Liver (tissue), 9 donors: ENCODE results near the gene CDH4. TPM values are rescaled to one million over a fixed set of nuclear protein-coding genes. Genes with fewer than 3 reads are reported as not detected.

Source experiments
- DNase-seq: peaks from one replicate; pipeline ENCODE4 v3.0.0-alpha.2; 2017; ENCODE audit warnings: low spot score
- H3K27ac ChIP-seq, 2 donors: one replicate each; pipeline ENCODE4 v1.7.0; 2013; ENCODE audit warnings: inconsistent platforms in 2 of 2, low read length in 2 of 2, control low read depth in 1 of 2, low read depth in 1 of 2, mild to moderate bottlenecking in 1 of 2
- H3K27me3 ChIP-seq, 4 donors: one replicate each; pipeline versions ENCODE4 v1.6.1 to v1.7.0; 2013; ENCODE audit warnings: low read length in 3 of 4, inconsistent platforms in 1 of 4, mild to moderate bottlenecking in 1 of 4, moderate library complexity in 1 of 4; ENCODE audit not compliant: control insufficient read depth in 4 of 4, insufficient read depth in 4 of 4
- H3K36me3 ChIP-seq, 4 donors: one replicate each; pipeline versions ENCODE4 v1.6.1 to v1.7.0; 2013; ENCODE audit warnings: low read length in 3 of 4, mild to moderate bottlenecking in 3 of 4, low read depth in 1 of 4, moderate library complexity in 1 of 4; ENCODE audit not compliant: control insufficient read depth in 4 of 4, insufficient read depth in 3 of 4
- H3K4me1 ChIP-seq, 4 donors: one replicate each; pipeline versions ENCODE4 v1.6.1 to v1.7.0; 2013; ENCODE audit warnings: low read length in 3 of 4, mild to moderate bottlenecking in 3 of 4, moderate library complexity in 1 of 4; ENCODE audit not compliant: control insufficient read depth in 4 of 4, insufficient read depth in 4 of 4
- H3K4me3 ChIP-seq, 3 donors: one replicate each; pipeline versions ENCODE4 v1.6.1 to v1.7.0; 2013; ENCODE audit warnings: low read length in 3 of 3, control low read depth in 1 of 3, low read depth in 1 of 3, mild to moderate bottlenecking in 1 of 3
- H3K9ac ChIP-seq, 2 donors: one replicate each; pipeline ENCODE4 v1.7.0; 2013; ENCODE audit warnings: low read length in 2 of 2, mild to moderate bottlenecking in 2 of 2, moderate library complexity in 2 of 2, control low read depth in 1 of 2, low read depth in 1 of 2
- H3K9me3 ChIP-seq, 4 donors: one replicate each; pipeline versions ENCODE4 v1.6.1 to v1.7.0; 2013; ENCODE audit warnings: low read length in 3 of 4; ENCODE audit not compliant: control insufficient read depth in 4 of 4
- ATF3 ChIP-seq: IDR thresholded peaks from 2 replicates; pipeline ENCODE4 v1.6.1; 2016; ENCODE audit warnings: antibody characterized with exemption
- EGR1 ChIP-seq, 2 donors: IDR thresholded peaks; 2 replicates each; pipeline ENCODE4 v1.6.1; 2016 to 2018; ENCODE audit warnings: antibody characterized with exemption in 2 of 2, low read depth in 2 of 2
- FOXA1 ChIP-seq: IDR thresholded peaks from 2 replicates; pipeline ENCODE4 v1.6.1; 2016; ENCODE audit warnings: antibody characterized with exemption
- FOXA2 ChIP-seq: IDR thresholded peaks from 2 replicates; pipeline ENCODE4 v1.6.1; 2016; ENCODE audit warnings: antibody characterized with exemption
- GABPA ChIP-seq, 2 donors: IDR thresholded peaks in 1 of 2; conservative IDR thresholded peaks in 1 of 2; 2 replicates each; pipeline ENCODE4 v1.6.1; 2016; ENCODE audit warnings: antibody characterized with exemption in 2 of 2, mild to moderate bottlenecking in 1 of 2, moderate library complexity in 1 of 2
- HNF4A ChIP-seq, 2 donors: conservative IDR thresholded peaks; 2 replicates each; pipeline ENCODE4 v1.6.1; 2016; ENCODE audit warnings: antibody characterized with exemption in 2 of 2, mild to moderate bottlenecking in 2 of 2
- HNF4G ChIP-seq: IDR thresholded peaks from 2 replicates; pipeline ENCODE4 v1.6.1; 2016; ENCODE audit warnings: antibody characterized with exemption
- JUND ChIP-seq, 2 donors: IDR thresholded peaks; 2 replicates each; pipeline ENCODE4 v1.6.1; 2016; ENCODE audit warnings: antibody characterized with exemption in 2 of 2
- MAX ChIP-seq: IDR thresholded peaks from 2 replicates; pipeline ENCODE4 v1.6.1; 2016; ENCODE audit warnings: antibody characterized with exemption
- NR2F2 ChIP-seq: IDR thresholded peaks from 2 replicates; pipeline ENCODE4 v1.6.1; 2016; ENCODE audit warnings: antibody characterized with exemption
- RAD21 ChIP-seq, 2 donors: IDR thresholded peaks; 2 replicates each; pipeline ENCODE4 v1.6.1; 2016; ENCODE audit warnings: antibody characterized with exemption in 2 of 2, mild to moderate bottlenecking in 2 of 2
- REST ChIP-seq: IDR thresholded peaks from 2 replicates; pipeline ENCODE4 v1.6.1; 2016; ENCODE audit warnings: antibody characterized with exemption, mild to moderate bottlenecking
- RXRA ChIP-seq, 2 donors: IDR thresholded peaks; 2 replicates each; pipeline ENCODE4 v1.6.1; 2017 to 2018; ENCODE audit warnings: antibody characterized with exemption in 2 of 2, mild to moderate bottlenecking in 1 of 2
- SP1 ChIP-seq: IDR thresholded peaks from 2 replicates; pipeline ENCODE4 v1.6.1; 2018; ENCODE audit warnings: antibody characterized with exemption, mild to moderate bottlenecking
- TAF1 ChIP-seq: conservative IDR thresholded peaks from 2 replicates; pipeline ENCODE4 v1.6.1; 2016; ENCODE audit warnings: antibody characterized with exemption, mild to moderate bottlenecking
- YY1 ChIP-seq: IDR thresholded peaks from 2 replicates; pipeline ENCODE4 v1.6.1; 2016; ENCODE audit warnings: antibody characterized with exemption, mild to moderate bottlenecking
- WGBS: extraction: QIAGEN DNeasy Blood & Tissue Kit; methylation state at CpG from one replicate; pipeline ENCODE4 v1.1.7; 2013; 5-methylcytosine and 5-hydroxymethylcytosine counted together
- polyA plus RNA-seq, 2 donors: library from polyadenylated mRNA; stranded (reverse) in 1 of 2; unstranded in 1 of 2; fragments of 200-250 nt in 1 of 2; fragments of >200 nt in 1 of 2; fragmentation: Nextera tagmentation in 1 of 2; extraction: Ambion mirVana in 1 of 2; gene quantifications; one replicate each; pipeline versions ENCODE4 v1.2.1 to v1.2.3, GENCODE V29; 2013 to 2015
- total RNA-seq, 2 donors: library from RNA; depleted of rRNA; stranded (reverse); fragments of >200 nt; gene quantifications; one replicate each; pipeline ENCODE4 v1.2.3, GENCODE V29; 2014
- TF ChIP-seq, protein P1 (sequence below): IDR thresholded peaks from 2 replicates; pipeline ENCODE4 v1.6.1; 2016; ENCODE audit warnings: antibody characterized with exemption
- TF ChIP-seq, protein P2 (sequence below): fragments of 150-350 bp; IDR thresholded peaks from 2 replicates; pipeline ENCODE4 v1.5.1; 2017; ENCODE audit warnings: improper control_type of control experiment, low read depth, low read length; ENCODE audit not compliant: missing input control
- donor health status: healthy.
- donor health status: healthy.
- donor health status: healthy.
- donor health status: healthy.
- donor health status: healthy.

CDH4 gene
- total and polyA plus RNA-seq, 4 donors, result 0.03 to 0.25 (median 0.19) TPM; not detected in 1

DNA sequence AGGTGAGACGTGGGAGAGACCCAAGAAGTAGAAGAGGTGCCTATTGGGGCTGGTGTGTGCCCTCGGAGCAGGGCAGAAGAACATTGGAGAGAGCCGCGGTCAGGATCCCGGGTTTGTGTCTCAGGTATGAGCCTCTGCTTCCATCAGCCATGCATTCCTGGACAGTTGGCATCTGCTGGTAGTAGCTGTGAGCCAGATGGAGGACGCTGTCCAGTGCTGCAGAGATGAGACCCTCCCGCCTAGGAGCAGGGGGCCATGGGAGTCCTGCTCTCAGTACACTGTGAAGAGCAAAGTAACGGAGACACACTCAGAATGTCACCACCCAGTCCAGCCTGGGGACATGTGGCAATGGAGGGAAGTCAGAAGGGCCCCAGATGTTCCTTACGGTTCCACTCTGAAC is 108.2 kb downstream of the CDH4 start (continued):
- TF ChIP-seq, protein P1, sequence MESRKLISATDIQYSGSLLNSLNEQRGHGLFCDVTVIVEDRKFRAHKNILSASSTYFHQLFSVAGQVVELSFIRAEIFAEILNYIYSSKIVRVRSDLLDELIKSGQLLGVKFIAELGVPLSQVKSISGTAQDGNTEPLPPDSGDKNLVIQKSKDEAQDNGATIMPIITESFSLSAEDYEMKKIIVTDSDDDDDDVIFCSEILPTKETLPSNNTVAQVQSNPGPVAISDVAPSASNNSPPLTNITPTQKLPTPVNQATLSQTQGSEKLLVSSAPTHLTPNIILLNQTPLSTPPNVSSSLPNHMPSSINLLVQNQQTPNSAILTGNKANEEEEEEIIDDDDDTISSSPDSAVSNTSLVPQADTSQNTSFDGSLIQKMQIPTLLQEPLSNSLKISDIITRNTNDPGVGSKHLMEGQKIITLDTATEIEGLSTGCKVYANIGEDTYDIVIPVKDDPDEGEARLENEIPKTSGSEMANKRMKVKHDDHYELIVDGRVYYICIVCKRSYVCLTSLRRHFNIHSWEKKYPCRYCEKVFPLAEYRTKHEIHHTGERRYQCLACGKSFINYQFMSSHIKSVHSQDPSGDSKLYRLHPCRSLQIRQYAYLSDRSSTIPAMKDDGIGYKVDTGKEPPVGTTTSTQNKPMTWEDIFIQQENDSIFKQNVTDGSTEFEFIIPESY, result no peak
- TF ChIP-seq MAX (no peak), TAF1 (no peak), FOXA2 (no peak), RXRA (IDR thresholded peaks at IDR 0.05) (no peak), ATF3 (no peak)

- Histone ChIP-seq H3K27ac (no peak overlapping the region), H3K36me3 (no peaks in the 10 kb centered on the region), H3K27me3 (no peaks in the 10 kb centered on the region), H3K4me1 (no peaks in the 10 kb centered on the region), H3K9ac (no peak overlapping the region), H3K9me3 (no peaks in the 10 kb centered on the region), H3K4me3 (no peak overlapping the region)
- DNase-seq, result no peak
- TF ChIP-seq HNF4G, result no peak
- TF ChIP-seq RAD21 (IDR thresholded peaks at IDR 0.05), result no peak
- TF ChIP-seq MAX, result no peak
- TF ChIP-seq JUND (IDR thresholded peaks at IDR 0.05), result no peak
- no peak for TF ChIP-seq NR2F2
- TF ChIP-seq FOXA2, result no peak
- no peak for TF ChIP-seq TAF1
- TF ChIP-seq SP1, result no peak
- no peak for TF ChIP-seq ATF3
- TF ChIP-seq YY1, result no peak
- TF ChIP-seq RXRA (IDR thresholded peaks at IDR 0.05), result no peak
- TF ChIP-seq, protein P2, sequence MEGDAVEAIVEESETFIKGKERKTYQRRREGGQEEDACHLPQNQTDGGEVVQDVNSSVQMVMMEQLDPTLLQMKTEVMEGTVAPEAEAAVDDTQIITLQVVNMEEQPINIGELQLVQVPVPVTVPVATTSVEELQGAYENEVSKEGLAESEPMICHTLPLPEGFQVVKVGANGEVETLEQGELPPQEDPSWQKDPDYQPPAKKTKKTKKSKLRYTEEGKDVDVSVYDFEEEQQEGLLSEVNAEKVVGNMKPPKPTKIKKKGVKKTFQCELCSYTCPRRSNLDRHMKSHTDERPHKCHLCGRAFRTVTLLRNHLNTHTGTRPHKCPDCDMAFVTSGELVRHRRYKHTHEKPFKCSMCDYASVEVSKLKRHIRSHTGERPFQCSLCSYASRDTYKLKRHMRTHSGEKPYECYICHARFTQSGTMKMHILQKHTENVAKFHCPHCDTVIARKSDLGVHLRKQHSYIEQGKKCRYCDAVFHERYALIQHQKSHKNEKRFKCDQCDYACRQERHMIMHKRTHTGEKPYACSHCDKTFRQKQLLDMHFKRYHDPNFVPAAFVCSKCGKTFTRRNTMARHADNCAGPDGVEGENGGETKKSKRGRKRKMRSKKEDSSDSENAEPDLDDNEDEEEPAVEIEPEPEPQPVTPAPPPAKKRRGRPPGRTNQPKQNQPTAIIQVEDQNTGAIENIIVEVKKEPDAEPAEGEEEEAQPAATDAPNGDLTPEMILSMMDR, result no peak
- no peak for TF ChIP-seq GABPA (IDR thresholded peaks at IDR 0.05 in 1 of 2, conservative IDR thresholded peaks at IDR 0.05 in 1 of 2)
- TF ChIP-seq, protein P1, result no peak
- no peak for TF ChIP-seq HNF4A (conservative IDR thresholded peaks at IDR 0.05)
- TF ChIP-seq REST, result no peak
- no peak for TF ChIP-seq FOXA1
- TF ChIP-seq EGR1 (IDR thresholded peaks at IDR 0.05; ENCODE audit: low read depth in 2 of 2), result no peak
- 64% methylated on average over 8 of the region's 8 CpGs for WGBS
Observed at GRCh38 chr20:61360940-61361339, 108.9 kb downstream of the CDH4 start.
